Liver (tissue), 9 donors: ENCODE data around the gene SLC4A5. TPM values are rescaled to one million over a fixed set of nuclear protein-coding genes. Genes with fewer than 3 reads are reported as not detected.

ENCODE experiments used
- DNase-seq: peaks from one replicate; pipeline ENCODE4 v3.0.0-alpha.2; 2017; ENCODE audit warnings: low spot score
- H3K27ac ChIP-seq, 2 donors: one replicate each; pipeline ENCODE4 v1.7.0; 2013; ENCODE audit warnings: inconsistent platforms in 2 of 2, low read length in 2 of 2, control low read depth in 1 of 2, low read depth in 1 of 2, mild to moderate bottlenecking in 1 of 2
- H3K27me3 ChIP-seq, 4 donors: one replicate each; pipeline versions ENCODE4 v1.6.1 to v1.7.0; 2013; ENCODE audit warnings: low read length in 3 of 4, inconsistent platforms in 1 of 4, mild to moderate bottlenecking in 1 of 4, moderate library complexity in 1 of 4; ENCODE audit not compliant: control insufficient read depth in 4 of 4, insufficient read depth in 4 of 4
- H3K36me3 ChIP-seq, 4 donors: one replicate each; pipeline versions ENCODE4 v1.6.1 to v1.7.0; 2013; ENCODE audit warnings: low read length in 3 of 4, mild to moderate bottlenecking in 3 of 4, low read depth in 1 of 4, moderate library complexity in 1 of 4; ENCODE audit not compliant: control insufficient read depth in 4 of 4, insufficient read depth in 3 of 4
- H3K4me1 ChIP-seq, 4 donors: one replicate each; pipeline versions ENCODE4 v1.6.1 to v1.7.0; 2013; ENCODE audit warnings: low read length in 3 of 4, mild to moderate bottlenecking in 3 of 4, moderate library complexity in 1 of 4; ENCODE audit not compliant: control insufficient read depth in 4 of 4, insufficient read depth in 4 of 4
- H3K4me3 ChIP-seq, 3 donors: one replicate each; pipeline versions ENCODE4 v1.6.1 to v1.7.0; 2013; ENCODE audit warnings: low read length in 3 of 3, control low read depth in 1 of 3, low read depth in 1 of 3, mild to moderate bottlenecking in 1 of 3
- H3K9ac ChIP-seq, 2 donors: one replicate each; pipeline ENCODE4 v1.7.0; 2013; ENCODE audit warnings: low read length in 2 of 2, mild to moderate bottlenecking in 2 of 2, moderate library complexity in 2 of 2, control low read depth in 1 of 2, low read depth in 1 of 2
- H3K9me3 ChIP-seq, 4 donors: one replicate each; pipeline versions ENCODE4 v1.6.1 to v1.7.0; 2013; ENCODE audit warnings: low read length in 3 of 4; ENCODE audit not compliant: control insufficient read depth in 4 of 4
- ATF3 ChIP-seq: IDR thresholded peaks from 2 replicates; pipeline ENCODE4 v1.6.1; 2016; ENCODE audit warnings: antibody characterized with exemption
- FOXA1 ChIP-seq: IDR thresholded peaks from 2 replicates; pipeline ENCODE4 v1.6.1; 2016; ENCODE audit warnings: antibody characterized with exemption
- FOXA2 ChIP-seq: IDR thresholded peaks from 2 replicates; pipeline ENCODE4 v1.6.1; 2016; ENCODE audit warnings: antibody characterized with exemption
- GABPA ChIP-seq, 2 donors: IDR thresholded peaks in 1 of 2; conservative IDR thresholded peaks in 1 of 2; 2 replicates each; pipeline ENCODE4 v1.6.1; 2016; ENCODE audit warnings: antibody characterized with exemption in 2 of 2, mild to moderate bottlenecking in 1 of 2, moderate library complexity in 1 of 2
- HNF4A ChIP-seq, 2 donors: conservative IDR thresholded peaks; 2 replicates each; pipeline ENCODE4 v1.6.1; 2016; ENCODE audit warnings: antibody characterized with exemption in 2 of 2, mild to moderate bottlenecking in 2 of 2
- HNF4G ChIP-seq: IDR thresholded peaks from 2 replicates; pipeline ENCODE4 v1.6.1; 2016; ENCODE audit warnings: antibody characterized with exemption
- JUND ChIP-seq, 2 donors: IDR thresholded peaks; 2 replicates each; pipeline ENCODE4 v1.6.1; 2016; ENCODE audit warnings: antibody characterized with exemption in 2 of 2
- MAX ChIP-seq: IDR thresholded peaks from 2 replicates; pipeline ENCODE4 v1.6.1; 2016; ENCODE audit warnings: antibody characterized with exemption
- NR2F2 ChIP-seq: IDR thresholded peaks from 2 replicates; pipeline ENCODE4 v1.6.1; 2016; ENCODE audit warnings: antibody characterized with exemption
- RAD21 ChIP-seq, 2 donors: IDR thresholded peaks; 2 replicates each; pipeline ENCODE4 v1.6.1; 2016; ENCODE audit warnings: antibody characterized with exemption in 2 of 2, mild to moderate bottlenecking in 2 of 2
- RXRA ChIP-seq, 2 donors: IDR thresholded peaks; 2 replicates each; pipeline ENCODE4 v1.6.1; 2017 to 2018; ENCODE audit warnings: antibody characterized with exemption in 2 of 2, mild to moderate bottlenecking in 1 of 2
- SP1 ChIP-seq: IDR thresholded peaks from 2 replicates; pipeline ENCODE4 v1.6.1; 2018; ENCODE audit warnings: antibody characterized with exemption, mild to moderate bottlenecking
- TAF1 ChIP-seq: conservative IDR thresholded peaks from 2 replicates; pipeline ENCODE4 v1.6.1; 2016; ENCODE audit warnings: antibody characterized with exemption, mild to moderate bottlenecking
- YY1 ChIP-seq: IDR thresholded peaks from 2 replicates; pipeline ENCODE4 v1.6.1; 2016; ENCODE audit warnings: antibody characterized with exemption, mild to moderate bottlenecking
- WGBS: extraction: QIAGEN DNeasy Blood & Tissue Kit; methylation state at CpG from one replicate; pipeline ENCODE4 v1.1.7; 2013; 5-methylcytosine and 5-hydroxymethylcytosine counted together
- polyA plus RNA-seq, 2 donors: library from polyadenylated mRNA; stranded (reverse) in 1 of 2; unstranded in 1 of 2; fragments of 200-250 nt in 1 of 2; fragments of >200 nt in 1 of 2; fragmentation: Nextera tagmentation in 1 of 2; extraction: Ambion mirVana in 1 of 2; gene quantifications; one replicate each; pipeline versions ENCODE4 v1.2.1 to v1.2.3, GENCODE V29; 2013 to 2015
- total RNA-seq, 2 donors: library from RNA; depleted of rRNA; stranded (reverse); fragments of >200 nt; gene quantifications; one replicate each; pipeline ENCODE4 v1.2.3, GENCODE V29; 2014
- TF ChIP-seq, protein P1 (sequence below): IDR thresholded peaks from 2 replicates; pipeline ENCODE4 v1.6.1; 2016; ENCODE audit warnings: antibody characterized with exemption
- TF ChIP-seq, protein P2 (sequence below): IDR thresholded peaks from 2 replicates; pipeline ENCODE4 v1.6.1; 2016; ENCODE audit warnings: antibody characterized with exemption, mild to moderate bottlenecking
- TF ChIP-seq, protein P3 (sequence below): fragments of 150-350 bp; IDR thresholded peaks from 2 replicates; pipeline ENCODE4 v1.5.1; 2017; ENCODE audit warnings: improper control_type of control experiment, low read depth, low read length; ENCODE audit not compliant: missing input control
- donor health status: healthy.
- donor health status: healthy.
- donor health status: healthy.
- donor health status: healthy.
- donor health status: healthy.

The SLC4A5 gene
- total and polyA plus RNA-seq, 4 donors, result 0.12 to 0.50 (median 0.29) TPM

DNA sequence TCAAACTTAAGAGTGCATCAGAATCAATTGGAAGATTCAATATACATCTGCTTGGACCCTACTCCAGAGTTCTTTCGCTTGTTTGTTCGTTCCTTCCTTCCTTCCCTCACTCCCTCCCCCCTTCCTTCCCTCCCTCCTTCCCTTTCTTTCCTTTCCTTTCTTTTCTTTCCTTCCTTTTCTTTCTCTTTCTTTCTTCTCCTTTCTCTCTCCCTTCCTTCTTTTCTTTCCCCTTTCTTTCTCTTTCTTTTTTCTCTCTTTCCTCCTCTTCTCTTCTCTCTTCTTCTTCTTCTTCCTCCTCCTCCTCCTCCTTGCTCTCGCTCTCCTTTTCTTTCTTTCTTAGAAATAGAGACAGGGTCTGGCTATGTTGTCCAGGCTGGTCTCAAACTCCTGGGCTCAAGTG is 98.9 kb downstream of the SLC4A5 start:
- TF ChIP-seq YY1 (no peak), ATF3 (no peak), RXRA (IDR thresholded peaks at IDR 0.05) (no peak), FOXA1 (no peak), HNF4A (conservative IDR thresholded peaks at IDR 0.05) (no peak), HNF4G (no peak), RAD21 (IDR thresholded peaks at IDR 0.05) (no peak), MAX (no peak), GABPA (IDR thresholded peaks at IDR 0.05 in 1 of 2, conservative IDR thresholded peaks at IDR 0.05 in 1 of 2) (no peak), SP1 (no peak), NR2F2 (no peak), JUND (IDR thresholded peaks at IDR 0.05) (no peak)
- TF ChIP-seq, protein P1, sequence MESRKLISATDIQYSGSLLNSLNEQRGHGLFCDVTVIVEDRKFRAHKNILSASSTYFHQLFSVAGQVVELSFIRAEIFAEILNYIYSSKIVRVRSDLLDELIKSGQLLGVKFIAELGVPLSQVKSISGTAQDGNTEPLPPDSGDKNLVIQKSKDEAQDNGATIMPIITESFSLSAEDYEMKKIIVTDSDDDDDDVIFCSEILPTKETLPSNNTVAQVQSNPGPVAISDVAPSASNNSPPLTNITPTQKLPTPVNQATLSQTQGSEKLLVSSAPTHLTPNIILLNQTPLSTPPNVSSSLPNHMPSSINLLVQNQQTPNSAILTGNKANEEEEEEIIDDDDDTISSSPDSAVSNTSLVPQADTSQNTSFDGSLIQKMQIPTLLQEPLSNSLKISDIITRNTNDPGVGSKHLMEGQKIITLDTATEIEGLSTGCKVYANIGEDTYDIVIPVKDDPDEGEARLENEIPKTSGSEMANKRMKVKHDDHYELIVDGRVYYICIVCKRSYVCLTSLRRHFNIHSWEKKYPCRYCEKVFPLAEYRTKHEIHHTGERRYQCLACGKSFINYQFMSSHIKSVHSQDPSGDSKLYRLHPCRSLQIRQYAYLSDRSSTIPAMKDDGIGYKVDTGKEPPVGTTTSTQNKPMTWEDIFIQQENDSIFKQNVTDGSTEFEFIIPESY, result no peak
- TF ChIP-seq, protein P2, sequence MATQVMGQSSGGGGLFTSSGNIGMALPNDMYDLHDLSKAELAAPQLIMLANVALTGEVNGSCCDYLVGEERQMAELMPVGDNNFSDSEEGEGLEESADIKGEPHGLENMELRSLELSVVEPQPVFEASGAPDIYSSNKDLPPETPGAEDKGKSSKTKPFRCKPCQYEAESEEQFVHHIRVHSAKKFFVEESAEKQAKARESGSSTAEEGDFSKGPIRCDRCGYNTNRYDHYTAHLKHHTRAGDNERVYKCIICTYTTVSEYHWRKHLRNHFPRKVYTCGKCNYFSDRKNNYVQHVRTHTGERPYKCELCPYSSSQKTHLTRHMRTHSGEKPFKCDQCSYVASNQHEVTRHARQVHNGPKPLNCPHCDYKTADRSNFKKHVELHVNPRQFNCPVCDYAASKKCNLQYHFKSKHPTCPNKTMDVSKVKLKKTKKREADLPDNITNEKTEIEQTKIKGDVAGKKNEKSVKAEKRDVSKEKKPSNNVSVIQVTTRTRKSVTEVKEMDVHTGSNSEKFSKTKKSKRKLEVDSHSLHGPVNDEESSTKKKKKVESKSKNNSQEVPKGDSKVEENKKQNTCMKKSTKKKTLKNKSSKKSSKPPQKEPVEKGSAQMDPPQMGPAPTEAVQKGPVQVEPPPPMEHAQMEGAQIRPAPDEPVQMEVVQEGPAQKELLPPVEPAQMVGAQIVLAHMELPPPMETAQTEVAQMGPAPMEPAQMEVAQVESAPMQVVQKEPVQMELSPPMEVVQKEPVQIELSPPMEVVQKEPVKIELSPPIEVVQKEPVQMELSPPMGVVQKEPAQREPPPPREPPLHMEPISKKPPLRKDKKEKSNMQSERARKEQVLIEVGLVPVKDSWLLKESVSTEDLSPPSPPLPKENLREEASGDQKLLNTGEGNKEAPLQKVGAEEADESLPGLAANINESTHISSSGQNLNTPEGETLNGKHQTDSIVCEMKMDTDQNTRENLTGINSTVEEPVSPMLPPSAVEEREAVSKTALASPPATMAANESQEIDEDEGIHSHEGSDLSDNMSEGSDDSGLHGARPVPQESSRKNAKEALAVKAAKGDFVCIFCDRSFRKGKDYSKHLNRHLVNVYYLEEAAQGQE, result no peak
- TF ChIP-seq, protein P3, sequence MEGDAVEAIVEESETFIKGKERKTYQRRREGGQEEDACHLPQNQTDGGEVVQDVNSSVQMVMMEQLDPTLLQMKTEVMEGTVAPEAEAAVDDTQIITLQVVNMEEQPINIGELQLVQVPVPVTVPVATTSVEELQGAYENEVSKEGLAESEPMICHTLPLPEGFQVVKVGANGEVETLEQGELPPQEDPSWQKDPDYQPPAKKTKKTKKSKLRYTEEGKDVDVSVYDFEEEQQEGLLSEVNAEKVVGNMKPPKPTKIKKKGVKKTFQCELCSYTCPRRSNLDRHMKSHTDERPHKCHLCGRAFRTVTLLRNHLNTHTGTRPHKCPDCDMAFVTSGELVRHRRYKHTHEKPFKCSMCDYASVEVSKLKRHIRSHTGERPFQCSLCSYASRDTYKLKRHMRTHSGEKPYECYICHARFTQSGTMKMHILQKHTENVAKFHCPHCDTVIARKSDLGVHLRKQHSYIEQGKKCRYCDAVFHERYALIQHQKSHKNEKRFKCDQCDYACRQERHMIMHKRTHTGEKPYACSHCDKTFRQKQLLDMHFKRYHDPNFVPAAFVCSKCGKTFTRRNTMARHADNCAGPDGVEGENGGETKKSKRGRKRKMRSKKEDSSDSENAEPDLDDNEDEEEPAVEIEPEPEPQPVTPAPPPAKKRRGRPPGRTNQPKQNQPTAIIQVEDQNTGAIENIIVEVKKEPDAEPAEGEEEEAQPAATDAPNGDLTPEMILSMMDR, result no peak
- no peaks in the 10 kb centered on the region for H3K4me1 ChIP-seq
- no peaks in the 10 kb centered on the region for H3K36me3 ChIP-seq
- DNase-seq, result no peak
- no peak overlapping the region for H3K9ac ChIP-seq
- WGBS, result 83% methylated on average over 3 of the region's 3 CpGs
- H3K9me3 ChIP-seq, result no peaks in the 10 kb centered on the region
- H3K27ac ChIP-seq, result no peak overlapping the region
- H3K27me3 ChIP-seq, result no peaks in the 10 kb centered on the region
- H3K4me3 ChIP-seq, result no peak overlapping the region

GRCh38 chr2:74242354-74243071 is 100.7 kb downstream of the SLC4A5 start:
- H3K27me3 ChIP-seq, result no peaks in the 10 kb centered on the region
- H3K4me3 ChIP-seq, result no peak overlapping the region
- no peaks in the 10 kb centered on the region for H3K36me3 ChIP-seq
- DNase-seq, result no peak
- 91% methylated on average over 7 of the region's 7 CpGs for WGBS
- no peaks in the 10 kb centered on the region for H3K4me1 ChIP-seq
- H3K9ac ChIP-seq, result no peak overlapping the region
- no peak overlapping the region for H3K27ac ChIP-seq
- no peaks in the 10 kb centered on the region for H3K9me3 ChIP-seq
- TF ChIP-seq JUND (IDR thresholded peaks at IDR 0.05) (no peak), FOXA2 (no peak), TAF1 (no peak), SP1 (no peak), FOXA1 (no peak), RXRA (IDR thresholded peaks at IDR 0.05) (no peak), MAX (no peak), YY1 (no peak), NR2F2 (no peak)
- TF ChIP-seq, protein P2, result no peak
- TF ChIP-seq, protein P1, result no peak
